Measurements from ENCODE around the gene ACOT12.
"Not testable (repeated sequence)": the region's sequence is repeated elsewhere in the genome, so short reads cannot be mapped to it uniquely, and the experiment has no call there.

ACOT12 gene

GRCh38 chr5:81393783-81394718, at the start of gene ACOT12:
Gene ACOT12, minus strand, starts transcription at chr5:81394134. Its CDS starts 20 bp downstream, at chr5:81394114.
- DNase-seq (ENCODE audit: low read depth) = no peak

- DNase-seq (ENCODE audit: low read depth) = no peak
Observed at GRCh38 chr5:81435023-81435422, 41.1 kb upstream of the ACOT12 start.

DNA sequence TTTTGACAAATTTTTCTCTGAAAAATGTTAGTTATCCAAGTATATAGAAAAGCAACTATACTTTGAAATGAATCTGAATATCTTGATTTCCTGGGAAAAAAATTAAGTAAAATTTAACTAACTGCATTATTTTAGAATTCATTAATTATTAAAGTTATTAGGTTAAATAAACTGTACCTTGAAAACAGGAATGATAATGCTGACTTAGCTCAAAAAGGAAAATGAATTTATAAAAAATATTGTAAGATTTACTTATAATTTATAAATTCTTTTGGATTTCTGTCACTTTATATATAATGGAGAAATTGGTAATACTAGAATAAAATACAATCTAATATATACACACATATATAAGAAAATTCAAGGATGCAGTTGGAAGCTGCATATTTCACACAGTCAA, 36.1 kb upstream of the ACOT12 start:
- no peak for DNase-seq (ENCODE audit: low read depth)

- no peak for DNase-seq (ENCODE audit: low read depth)
Observed at GRCh38 chr5:81429363-81429762, 35.4 kb upstream of the ACOT12 start.

DNA sequence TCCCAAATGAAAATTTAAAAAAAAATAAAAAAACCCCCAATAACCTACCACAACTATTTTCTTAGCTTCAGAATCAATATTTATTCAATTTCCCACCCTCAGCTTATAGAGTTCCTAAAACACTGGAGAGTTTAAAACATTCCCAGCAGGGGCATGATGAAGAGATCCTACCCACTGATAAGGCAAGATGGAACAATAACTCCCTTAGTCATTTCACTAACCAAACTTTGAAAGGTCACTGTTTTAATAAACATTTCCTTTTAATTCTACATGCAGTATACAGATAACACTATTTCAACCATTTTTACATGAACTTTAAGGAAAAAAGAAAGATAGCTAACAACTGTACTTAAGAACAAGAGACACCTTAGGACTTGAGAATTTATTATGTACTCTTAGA, 34.9 kb upstream of the ACOT12 start:
- no peak for DNase-seq (ENCODE audit: low read depth)

DNA sequence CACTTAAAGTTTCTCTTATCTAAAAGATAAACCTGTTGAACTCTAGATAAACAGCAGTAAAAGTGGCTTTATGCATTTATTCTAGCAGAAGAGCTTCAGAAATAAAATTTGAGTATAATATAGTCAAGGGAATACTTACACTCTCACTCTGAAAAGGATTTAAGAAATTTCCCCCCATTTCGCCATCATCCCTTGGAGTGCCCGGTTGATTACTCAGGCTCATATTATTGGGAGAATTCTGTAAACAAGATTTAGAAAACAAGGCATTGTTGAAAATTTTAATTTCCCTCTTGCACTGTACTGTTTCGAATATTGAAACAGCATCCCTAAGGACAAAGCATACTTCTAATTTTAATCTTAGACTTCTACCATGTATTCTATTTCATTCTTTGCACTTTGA, 34.5 kb upstream of the ACOT12 start:
- no peak for DNase-seq (ENCODE audit: low read depth)

- no peak for DNase-seq (ENCODE audit: low read depth)
Observed at GRCh38 chr5:81427566-81427965, 33.6 kb upstream of the ACOT12 start.

DNA sequence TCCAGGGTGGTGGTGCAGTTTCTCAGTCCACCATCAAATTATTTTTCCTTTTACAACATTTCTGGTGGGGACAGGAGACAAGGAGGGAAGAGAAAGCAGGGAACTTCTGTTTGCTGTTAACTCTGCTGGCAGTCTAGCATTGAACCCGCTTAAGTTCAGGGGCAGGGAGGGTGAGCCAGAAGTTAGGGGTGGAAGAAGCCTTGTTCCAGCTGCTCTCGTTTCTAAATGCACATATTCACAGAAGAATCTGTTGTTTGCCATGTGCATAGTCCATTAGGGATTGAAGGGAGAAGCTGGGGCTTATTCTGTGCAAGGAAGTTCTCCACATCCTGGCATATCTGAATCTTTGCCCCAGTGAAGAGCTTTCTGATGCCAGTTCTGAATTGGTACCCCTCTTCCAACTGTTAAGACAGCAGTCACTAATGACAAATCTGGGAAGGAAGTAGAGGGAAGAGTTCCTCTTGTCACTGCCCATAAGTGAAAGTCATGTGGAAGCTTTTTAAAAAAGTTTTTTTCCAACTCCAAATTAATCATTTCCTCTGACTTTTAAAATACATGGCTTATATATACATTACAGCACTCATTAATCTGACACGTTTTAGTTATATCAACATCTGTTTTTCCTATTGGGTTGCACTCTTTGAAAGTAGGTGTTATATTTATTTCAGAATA, 32.6 kb upstream of the ACOT12 start:
- DNase-seq (ENCODE audit: low read depth) = no peak

GRCh38 chr5:81425569-81425968, 31.6 kb upstream of the ACOT12 start:
- no peak for DNase-seq (ENCODE audit: low read depth)

- DNase-seq (ENCODE audit: low read depth) = no peak
Observed at GRCh38 chr5:81424728-81425127, 30.8 kb upstream of the ACOT12 start.

- DNase-seq (ENCODE audit: low read depth) = no peak
Observed at GRCh38 chr5:81422671-81423070, 28.7 kb upstream of the ACOT12 start.

DNA sequence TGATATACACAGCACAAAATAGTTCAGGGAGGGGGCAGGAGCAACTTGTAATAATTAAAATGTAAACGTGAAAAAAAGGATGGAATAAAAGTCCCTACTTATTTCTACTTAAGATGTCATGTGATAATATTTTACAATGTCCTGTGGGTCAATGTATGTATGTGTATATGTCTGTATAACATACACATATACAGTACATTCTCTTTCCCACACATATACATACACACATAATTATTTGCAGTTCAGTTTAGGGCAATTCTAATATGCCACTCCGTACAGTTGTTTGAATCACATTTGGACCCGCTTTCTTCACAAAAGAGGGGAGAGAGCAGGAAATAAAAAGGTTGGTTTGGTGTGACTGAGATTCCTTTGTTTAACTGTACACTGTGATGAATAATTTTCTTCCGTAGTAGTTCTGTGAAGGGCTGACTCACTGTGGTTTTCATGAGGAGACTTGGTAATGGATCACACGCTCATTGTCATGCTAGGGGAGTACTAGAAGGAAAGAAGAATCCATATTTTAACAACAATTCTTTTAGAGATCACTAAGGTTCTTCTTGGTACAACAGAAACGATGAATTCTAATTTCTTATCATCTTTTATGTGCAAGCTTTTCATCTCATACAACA, 26.2 kb upstream of the ACOT12 start:
- DNase-seq (ENCODE audit: low read depth) = no peak

- no peak for DNase-seq (ENCODE audit: low read depth)
Observed at GRCh38 chr5:81418606-81419005, 24.7 kb upstream of the ACOT12 start.

- DNase-seq (ENCODE audit: low read depth) = no peak
Observed at GRCh38 chr5:81417052-81417451, 23.1 kb upstream of the ACOT12 start.

DNA sequence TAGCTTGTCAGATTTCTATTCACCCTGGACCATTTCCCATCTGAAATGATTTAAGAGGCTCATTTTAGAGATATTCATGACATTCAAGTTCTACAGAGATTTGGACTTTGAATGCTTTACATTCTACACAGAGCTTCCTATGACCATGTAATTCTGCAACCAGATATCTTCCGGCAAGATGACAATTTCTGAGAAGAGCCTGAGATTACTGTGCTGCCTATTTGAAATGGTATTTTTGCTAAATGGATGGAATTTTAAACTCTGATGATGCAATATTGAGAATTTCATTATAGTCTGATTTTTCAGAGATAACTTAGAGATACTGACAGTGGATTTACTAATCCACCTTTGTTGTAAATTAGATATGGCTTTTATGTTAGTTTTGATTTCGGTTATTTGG, 16.0 kb upstream of the ACOT12 start:
- DNase-seq (ENCODE audit: low read depth) = no peak

GRCh38 chr5:81409361-81409760, 15.4 kb upstream of the ACOT12 start:
- no peak for DNase-seq (ENCODE audit: low read depth)

DNA sequence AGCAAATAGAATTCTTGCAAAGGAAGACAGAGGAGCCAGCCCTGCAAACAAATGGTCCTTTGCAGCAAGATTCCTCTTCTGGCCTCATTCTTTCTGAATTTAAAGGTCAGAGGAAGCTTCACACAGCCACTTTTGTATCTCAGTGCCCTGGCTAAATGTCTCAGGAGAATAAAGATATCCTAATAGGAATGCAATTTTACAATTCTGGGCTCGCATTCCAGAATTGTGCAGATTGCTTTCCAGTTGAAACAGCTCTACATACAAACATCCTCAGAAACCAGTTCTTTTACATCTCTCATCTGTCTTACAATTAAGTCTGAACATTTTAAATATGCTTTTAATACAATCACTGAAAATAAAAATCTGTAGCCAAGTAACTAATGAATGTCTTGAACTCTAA, 14.6 kb upstream of the ACOT12 start:
- no peak for DNase-seq (ENCODE audit: low read depth)

GRCh38 chr5:81407811-81408210, 13.9 kb upstream of the ACOT12 start:
- not testable (repeated sequence) for DNase-seq (ENCODE audit: low read depth)

- DNase-seq (ENCODE audit: low read depth) = no peak
Observed at GRCh38 chr5:81405126-81405891, 11.4 kb upstream of the ACOT12 start.

DNA sequence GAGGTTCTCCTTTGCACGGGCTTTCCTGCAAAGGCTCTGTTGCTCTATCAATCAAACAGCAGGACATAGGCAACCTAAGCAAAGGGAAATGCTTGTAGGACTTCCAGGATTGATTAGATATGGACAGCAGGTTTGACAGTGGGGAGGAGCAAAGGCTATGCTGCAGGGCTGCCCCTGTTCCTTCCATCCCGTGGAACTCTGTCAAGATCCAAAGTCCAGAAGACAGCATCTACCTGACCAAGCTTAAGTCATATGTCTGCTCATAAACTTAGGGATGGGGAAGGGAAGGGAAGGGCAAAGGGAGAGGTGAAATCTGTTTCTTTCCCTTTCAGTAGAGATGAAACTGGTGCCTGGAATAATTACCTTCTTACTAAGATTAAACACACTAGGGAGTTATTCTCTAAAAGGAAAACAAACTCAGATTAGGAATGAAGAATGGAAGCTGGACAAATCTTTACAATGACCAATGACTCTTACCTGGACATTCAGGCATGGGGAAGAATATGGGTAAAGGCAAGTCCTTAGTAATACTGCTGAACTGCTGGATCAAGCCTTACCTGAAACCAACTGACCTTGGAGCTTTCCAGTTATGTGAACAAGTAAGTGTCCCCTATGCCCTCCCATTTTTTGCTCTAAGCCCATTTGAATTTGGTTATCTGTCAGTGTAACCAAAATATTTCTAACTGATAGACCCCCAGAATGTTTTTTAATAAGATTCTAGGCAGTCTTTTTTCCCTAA, 8.4 kb upstream of the ACOT12 start:
- DNase-seq (ENCODE audit: low read depth) = no peak

DNA sequence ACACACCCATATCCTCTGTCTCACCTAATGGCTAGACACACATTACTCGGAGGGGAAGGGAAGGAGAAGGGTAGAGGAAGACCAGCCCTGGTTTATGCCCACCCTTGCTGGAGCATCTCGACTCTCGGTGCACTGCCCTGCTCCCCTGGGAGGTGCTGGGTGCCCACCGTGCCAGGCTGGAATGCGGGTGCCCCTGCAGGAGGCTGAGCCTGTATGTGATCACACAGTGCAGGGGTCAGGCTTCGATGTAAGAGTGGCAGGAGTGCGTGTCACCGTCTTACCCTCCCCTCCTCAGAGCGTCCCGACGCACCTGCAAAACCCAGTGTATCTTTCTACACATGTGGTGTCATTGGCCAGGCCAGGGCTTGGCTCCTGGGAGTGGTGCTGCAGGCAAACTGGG, 7.3 kb upstream of the ACOT12 start:
- no peak for DNase-seq (ENCODE audit: low read depth)

Measured in T-helper 22 cell (primary cell).